HG02798 (cell line): ENCODE data around the gene LMOD2.

Source experiments
- ATAC-seq: cut with Tn5 transposase; IDR thresholded peaks from one replicate; pipeline ENCODE4 v1.9.1; 2021; ENCODE audit warnings: mild to moderate bottlenecking; ENCODE audit not compliant: unreplicated experiment, poor library complexity

The LMOD2 gene

DNA sequence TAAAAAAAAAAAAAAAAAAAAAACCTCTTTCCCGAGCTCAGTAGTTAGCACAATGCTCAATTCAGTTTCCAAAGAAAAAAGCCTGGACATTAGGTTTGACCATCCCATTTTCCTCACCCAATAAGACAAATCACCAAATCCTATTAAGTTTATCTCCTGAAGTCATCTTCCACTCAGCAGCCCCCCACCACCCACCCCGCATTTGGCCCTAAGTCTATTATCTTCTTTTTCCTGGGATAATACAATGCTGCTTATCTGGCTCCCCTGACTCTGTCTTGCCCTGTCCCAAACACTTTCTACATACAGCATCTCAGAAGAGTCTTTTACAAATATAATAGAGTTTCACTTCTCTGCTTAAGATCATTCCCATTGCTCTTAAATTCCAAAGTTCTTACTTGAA is 17.8 kb upstream of the LMOD2 start:
- no peak for ATAC-seq

DNA sequence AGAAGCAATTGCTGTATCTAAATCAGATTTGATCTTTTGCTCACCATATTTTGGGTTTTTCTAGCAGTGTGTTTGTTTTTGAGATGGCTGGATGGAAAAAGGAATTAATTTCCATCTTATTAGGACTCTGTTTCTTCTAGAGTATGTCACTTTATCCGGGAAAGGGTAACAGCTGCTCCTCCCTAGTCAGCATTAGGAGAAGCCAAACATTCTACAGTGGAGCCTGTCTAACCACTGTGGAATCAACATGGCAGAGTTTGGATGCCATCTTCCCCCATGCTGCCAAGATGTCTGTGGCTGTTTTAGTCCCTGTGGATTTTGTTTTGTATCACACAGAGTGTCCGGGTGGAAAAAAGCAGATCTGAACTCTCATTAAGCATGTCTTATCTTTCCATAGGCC is 16.0 kb upstream of the LMOD2 start:
- ATAC-seq = no peak

DNA sequence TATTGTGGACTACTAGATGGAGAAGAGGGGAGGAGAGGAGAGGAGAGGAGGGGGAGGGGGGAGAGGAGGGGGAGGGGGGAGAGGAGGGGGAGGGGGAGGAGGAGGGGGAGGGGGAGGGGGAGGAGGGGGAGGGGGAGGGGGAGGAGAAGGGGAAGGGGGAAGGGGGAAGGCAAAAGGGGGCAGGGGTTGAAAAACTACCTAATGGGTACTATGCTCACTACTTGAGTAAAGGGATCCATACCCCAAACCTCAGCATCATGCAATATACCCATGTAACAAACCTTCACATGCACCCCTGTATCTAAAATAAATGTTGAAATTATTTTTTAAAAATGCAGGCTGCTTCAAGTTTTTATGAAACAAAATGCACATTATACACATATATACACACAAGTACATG is 15.1 kb upstream of the LMOD2 start:
- no peak for ATAC-seq

DNA sequence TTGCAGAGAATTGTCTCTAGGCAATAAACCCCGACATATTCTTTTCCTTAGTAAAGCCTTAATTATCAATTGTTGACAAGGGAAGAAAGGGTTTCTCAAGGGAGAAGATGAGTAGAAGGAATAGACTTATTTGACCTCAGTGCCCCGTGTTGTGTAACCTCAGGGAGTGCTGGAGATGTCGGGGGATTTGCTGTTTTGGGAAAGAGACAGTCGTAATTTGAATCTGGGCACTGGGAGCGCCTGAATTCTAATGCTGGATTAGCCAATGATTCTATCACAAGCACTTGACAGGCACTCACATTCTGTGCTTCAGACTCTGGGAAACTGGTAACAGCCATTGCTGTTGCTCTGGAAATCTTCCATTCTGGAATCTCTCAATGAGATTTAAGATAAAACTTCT is 13.8 kb upstream of the LMOD2 start:
- no peak for ATAC-seq

DNA sequence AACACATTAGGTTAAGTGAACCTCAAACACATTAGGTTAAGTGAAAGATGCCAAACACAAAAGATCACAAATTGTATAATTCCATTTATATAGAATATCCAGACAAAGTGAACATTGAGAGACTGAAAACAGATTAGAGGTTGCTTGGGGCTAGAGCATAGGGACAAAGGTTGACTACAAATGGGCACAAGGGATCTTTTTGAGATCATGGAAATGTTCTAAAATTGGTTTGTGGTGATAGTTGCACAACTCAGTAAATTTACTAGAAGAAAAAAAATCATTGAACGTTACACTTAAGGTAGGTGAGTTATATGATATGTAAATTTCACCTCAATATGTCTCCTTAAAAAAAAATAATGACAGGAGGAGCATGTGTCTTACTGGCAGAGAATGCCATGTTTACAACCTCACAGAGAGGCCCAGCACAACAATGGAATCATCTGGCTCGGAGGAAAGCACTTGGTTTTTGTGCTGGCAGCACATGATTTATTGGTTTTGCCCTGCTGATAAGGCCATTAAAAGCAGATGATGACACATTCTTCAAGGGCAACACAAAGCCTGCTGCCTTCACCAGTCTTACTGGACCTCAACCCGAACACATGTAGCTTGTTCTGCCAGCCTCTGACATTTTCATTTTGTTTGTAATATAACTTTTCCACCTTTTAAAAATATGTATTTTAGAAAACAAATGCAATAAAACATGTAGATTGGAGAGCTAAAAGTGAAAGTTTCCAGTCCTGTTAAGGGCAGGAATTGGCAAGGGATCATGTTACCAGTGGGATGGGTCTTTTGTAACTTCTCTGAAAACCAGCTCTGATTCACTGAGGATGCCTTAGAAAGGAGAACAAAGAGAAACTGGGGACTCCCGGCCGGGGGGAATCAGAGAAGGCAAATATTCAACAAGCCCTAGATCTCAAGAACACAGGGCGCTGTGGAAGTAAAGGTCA is 11.9 kb upstream of the LMOD2 start:
- no peak for ATAC-seq

DNA sequence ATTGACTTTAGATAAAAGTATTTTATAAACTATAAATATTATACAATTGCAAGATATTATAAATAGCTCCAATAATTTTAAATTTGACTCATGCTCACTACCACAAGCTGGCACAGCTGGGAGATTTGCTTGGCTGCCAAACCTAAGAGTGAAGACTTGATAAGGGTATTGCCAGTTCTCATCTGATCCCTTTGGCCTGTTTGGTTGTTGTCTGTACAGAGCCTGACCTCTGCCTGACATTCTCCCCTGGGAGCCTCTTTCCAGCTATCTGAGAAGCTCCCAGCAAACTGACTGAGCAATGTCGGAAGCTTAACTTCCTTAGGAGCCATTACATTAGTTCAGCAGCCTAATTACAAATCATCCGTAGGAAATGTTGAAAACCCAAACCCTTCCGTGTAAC is 10.2 kb upstream of the LMOD2 start:
- no peak for ATAC-seq

DNA sequence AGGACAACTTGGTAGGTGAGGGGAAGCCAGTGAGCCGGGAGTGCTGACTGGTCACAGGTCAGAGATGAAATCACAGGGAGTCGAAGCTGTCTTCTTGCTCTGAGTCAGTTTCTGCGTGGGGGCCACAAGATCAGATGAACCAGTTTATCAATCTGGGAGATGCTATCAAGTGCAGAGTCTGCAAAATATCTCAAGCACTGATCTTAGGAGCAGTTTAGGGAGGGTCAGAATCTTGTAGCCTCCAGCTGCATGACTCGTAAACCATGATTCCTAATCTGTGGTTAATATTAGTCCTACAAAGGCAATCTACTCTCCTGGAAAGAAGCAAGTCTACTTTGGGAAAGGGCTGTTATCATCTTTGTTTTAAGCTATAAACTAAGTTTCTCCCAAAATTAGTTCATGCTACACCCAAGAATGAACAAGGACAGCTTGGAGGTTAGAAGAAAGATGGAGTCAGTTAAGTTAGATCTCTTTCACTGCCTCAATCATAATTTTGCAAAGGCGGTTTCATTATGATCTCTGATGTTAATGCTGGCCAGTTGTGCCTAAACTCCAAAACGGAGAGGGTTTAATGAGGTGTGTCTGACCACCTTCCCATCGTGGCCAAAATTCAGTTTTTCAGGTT is 8.4 kb upstream of the LMOD2 start:
- no peak for ATAC-seq

DNA sequence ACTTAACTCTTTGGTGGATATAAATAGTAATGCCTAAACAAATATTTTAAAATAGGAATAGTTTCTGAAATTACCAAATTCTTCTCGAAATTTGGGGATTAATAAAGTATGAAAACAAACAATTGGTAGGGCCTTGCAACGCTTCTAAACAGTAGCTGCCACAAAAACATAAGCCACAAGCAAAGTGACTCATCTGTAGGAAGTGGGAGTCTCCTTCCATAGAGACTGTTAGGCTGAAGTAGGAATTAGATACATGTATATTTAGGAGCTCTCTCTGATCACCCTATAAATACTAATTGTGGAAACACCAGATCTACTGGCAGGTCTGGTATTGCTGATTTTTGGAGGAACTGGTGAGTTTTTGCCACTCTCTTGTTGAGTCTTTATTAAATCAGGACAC is 5.7 kb upstream of the LMOD2 start:
- no peak for ATAC-seq

DNA sequence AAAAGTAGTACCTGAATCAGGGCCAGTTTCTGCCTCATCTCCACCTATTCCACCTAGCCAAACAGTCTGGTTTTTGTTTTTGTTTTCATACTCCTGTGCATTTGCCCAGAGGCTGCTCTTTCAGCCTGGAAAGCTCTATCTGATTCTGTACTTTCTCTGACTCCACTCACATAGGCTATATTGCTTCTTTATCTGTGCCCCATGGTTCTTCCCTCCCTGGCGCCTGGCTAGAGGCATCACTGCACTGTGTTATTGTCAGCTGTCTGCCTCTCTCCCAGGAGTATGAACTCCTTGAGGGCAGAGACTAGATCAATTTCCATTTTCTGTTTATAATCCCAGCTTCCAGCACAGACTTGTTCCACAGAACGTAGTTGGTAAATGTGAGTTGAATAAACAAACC is 5.1 kb upstream of the LMOD2 start:
- ATAC-seq = no peak

DNA sequence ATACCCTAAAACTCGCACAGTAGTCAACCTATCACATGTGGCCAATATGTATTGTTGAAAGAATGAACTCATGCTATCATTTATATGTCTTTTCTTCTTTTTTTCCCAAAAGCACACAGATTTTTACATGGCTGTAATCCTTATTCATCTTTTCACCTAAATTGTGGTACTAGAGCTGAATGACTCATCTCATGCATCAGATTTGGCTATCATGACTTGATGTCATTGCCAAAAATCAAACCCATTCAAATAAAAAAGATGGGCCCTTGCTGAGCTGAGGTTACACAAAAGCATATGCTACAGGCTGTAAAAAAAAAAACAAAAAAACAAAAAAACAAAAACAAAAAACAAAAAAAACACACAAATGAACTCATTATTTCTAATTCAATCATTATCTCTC is 3.3 kb upstream of the LMOD2 start:
- ATAC-seq = no peak

DNA sequence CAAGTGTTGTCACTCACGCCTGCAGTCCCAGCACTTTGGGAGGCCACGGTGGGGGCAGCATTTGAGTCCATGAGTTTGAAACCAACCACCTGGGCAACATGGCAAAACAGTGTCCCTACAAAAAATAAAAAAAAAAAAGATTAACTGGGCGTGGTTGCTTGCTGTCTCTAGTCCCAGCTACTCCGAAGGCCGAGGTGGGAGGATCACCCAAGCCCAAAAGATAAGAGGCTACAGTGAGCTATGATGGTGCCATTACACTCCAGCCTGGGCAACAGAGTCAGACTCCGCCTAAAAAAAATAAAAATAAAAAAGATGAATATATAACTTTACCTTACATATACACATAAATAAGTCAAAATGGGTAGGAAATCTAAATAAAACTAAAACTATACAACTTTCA is 2.5 kb upstream of the LMOD2 start:
- no peak for ATAC-seq

DNA sequence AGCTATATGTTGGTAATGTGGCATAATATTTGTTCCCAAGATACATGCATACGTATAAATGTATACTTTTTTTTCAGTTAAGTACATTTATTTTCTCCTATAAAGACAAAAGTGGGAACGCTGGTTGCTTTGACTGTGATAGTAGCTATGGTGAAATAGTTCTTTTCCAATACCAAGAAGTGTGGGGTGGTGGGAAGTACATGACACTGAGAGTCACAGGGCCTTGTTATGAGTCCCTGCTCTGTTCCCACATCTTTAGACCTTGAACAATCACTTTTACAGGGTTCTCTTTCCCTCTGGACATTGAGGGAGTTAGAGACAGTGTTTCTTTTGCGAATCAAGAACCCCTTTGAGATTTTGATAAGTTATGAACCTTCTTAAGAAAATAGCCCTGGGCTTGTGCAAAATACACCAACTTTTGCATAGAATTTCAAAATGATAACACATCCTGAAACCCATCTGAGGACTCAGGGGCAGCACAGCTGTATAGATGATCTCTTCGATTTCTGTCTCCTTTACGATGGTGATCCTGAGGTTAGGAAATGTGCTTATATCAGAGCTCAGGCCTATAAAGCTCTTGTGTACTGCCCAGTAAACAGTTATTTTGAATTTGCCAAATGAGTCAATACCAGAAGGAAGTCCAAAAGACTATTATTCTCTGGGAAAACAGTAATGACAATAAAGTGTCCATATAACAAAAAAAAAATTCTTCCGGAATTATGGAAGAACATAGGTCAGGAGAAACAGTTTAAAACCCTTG is 1.1 kb downstream of the LMOD2 start:
- no peak for ATAC-seq

DNA sequence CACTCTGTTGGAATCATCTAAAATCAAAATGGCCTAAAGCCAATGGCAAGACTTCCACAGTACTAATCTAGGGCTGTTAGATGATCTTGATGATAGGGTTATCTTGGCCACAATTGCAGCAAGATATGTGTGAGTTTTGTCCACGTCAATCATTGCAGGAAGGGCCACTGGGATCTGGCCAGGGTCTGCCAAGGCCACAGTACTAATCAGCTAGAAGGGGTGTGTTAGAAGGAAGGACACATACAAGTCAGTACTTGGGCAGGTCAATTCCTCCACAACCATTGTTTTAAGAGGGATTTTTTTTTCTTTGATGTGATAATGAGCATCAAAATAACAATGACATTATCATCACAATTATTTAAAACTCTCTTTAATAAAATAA is 1.6 kb downstream of the LMOD2 start:
- no peak for ATAC-seq

DNA sequence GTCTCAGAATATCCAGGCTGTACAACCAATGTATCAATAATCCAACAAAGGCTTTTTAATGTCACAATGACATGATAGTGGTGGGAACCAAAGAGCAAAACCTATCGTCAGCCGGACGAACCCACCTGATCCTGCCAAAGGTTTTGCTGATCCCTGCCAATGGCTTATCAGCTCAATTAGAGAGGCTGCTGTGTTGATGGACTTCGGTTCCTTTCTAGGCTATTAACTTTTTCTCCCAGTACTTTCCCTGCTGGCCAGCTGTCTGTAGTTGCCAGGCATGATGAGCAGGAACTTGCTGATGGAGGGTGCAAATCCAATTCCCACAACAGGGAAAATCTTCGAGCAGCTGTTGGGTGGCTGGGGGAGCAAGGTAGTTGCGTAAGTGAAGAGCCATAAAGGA is 2.4 kb downstream of the LMOD2 start:
- ATAC-seq = no peak

DNA sequence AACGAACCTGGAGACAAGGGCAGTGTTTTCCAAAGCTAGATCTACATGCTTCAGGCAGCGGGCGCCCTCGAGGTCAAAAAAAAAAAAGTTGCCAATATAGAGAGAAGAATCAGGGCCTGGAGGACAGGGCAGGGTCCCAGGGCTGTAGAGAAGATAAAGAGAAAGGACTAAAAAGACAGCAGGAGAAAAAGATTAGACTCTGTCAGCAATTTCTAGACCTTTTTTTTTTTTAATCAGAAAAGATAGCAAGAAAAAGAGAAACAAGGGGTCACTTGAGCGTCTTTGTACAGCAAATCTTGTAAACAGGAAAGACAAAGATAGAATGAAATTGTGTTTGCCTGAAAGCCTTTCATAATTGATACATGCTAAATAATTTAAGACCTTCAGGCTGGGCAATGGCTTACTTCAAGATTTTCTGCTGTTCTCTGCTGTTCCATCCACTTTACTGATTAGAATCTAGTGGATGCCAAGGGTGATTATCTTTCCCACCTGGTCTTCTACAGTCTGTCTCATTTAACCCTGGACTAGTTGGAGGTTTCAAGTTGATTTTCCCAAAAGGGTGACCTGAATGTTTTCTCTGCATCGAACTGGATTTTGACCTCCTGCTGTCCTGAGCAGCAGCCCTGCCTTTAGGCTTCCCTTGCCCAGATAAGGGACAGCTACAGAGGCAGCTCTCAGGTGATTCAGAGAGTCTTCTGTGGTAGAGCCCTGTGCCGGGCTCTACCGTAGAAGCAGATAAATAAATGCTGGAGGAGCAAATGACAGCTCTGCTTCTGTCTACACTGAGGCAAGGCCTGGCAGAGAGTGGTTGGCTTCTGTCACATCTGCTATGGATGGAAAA is 5.1 kb downstream of the LMOD2 start:
- no peak for ATAC-seq

DNA sequence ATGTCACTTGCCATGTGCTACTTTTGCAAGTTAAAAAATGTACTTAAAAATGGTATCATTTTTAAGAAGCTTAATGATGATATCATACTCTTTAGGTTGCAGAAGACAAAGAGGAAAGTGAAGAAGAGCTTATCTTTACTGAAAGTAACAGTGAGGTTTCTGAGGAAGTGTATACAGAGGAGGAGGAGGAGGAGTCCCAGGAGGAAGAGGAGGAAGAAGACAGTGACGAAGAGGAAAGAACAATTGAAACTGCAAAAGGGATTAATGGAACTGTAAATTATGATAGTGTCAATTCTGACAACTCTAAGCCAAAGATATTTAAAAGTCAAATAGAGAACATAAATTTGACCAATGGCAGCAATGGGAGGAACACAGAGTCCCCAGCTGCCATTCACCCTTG is 6.1 kb downstream of the LMOD2 start:
- ATAC-seq = no peak

DNA sequence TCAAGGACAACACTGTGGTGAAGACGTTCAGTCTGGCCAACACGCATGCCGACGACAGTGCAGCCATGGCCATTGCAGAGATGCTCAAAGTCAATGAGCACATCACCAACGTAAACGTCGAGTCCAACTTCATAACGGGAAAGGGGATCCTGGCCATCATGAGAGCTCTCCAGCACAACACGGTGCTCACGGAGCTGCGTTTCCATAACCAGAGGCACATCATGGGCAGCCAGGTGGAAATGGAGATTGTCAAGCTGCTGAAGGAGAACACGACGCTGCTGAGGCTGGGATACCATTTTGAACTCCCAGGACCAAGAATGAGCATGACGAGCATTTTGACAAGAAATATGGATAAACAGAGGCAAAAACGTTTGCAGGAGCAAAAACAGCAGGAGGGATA is 6.6 kb downstream of the LMOD2 start:
- no peak for ATAC-seq

DNA sequence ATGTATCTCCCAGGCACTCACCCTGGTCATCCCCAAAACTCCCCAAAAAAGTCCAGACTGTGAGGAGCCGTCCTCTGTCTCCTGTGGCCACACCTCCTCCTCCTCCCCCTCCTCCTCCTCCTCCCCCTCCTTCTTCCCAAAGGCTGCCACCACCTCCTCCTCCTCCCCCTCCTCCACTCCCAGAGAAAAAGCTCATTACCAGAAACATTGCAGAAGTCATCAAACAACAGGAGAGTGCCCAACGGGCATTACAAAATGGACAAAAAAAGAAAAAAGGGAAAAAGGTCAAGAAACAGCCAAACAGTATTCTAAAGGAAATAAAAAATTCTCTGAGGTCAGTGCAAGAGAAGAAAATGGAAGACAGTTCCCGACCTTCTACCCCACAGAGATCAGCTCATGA is 7.1 kb downstream of the LMOD2 start:
- no peak for ATAC-seq

DNA sequence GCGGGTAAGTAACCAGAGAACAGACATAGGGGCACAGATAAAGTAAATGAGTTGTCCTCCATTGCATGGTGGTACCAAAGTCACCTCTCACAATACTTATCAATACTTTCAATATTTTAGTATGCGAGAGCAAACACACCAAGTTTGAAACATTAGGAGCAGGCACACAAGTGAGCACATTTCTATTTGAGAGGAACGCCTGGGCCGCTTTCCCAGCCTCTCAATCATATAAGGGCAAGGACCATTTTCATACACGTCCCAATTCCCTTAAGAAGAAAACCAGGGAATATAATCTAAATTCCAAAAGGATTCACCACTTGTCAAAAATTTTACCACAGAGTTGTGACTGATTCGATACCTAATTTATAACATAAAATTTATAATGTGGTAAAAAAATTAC is 7.5 kb downstream of the LMOD2 start:
- ATAC-seq = no peak

DNA sequence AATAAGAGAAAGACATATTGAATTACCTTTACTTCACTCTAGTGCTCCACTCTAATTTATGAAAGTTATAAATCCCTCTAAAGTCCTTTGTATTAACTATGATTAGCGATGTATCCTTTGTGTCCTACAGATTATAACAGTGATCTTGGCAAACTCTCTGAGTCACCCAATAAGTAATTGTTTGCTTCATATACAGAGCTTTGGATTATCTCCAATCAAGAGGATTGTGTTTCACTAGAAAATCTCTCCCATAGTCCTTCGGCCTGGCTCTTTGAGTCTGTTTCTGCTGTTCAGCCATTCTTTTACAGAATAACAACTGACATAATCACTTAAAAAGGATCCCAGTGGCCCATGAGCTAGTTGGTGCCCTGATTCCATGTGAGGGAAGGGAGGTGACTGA is 9.5 kb downstream of the LMOD2 start:
- no peak for ATAC-seq
